Hepatocyte (in vitro differentiated cells): ENCODE data around the gene RASSF7. TPM values are rescaled to one million over a fixed set of nuclear protein-coding genes. Genes with fewer than 3 reads are reported as not detected.
A peak's percentile ranks its signal among the peaks of the same experiment; 100 is the strongest.

ENCODE experiments used
- DNase-seq: peaks from one replicate; pipeline ENCODE4 v3.0.0-alpha.2; 2016; ENCODE audit warnings: low spot score
- H2AFZ ChIP-seq: fragments of 200-600 bp; sonication (generic); 2 replicates; pipeline ENCODE4 v1.6.0; 2016; ENCODE audit warnings: antibody characterized with exemption, mild to moderate bottlenecking
- H3K27ac ChIP-seq: fragments of 200-600 bp; sonication (generic); 2 replicates; pipeline ENCODE4 v1.5.1; 2016; ENCODE audit warnings: mild to moderate bottlenecking
- H3K27me3 ChIP-seq: fragments of 200-600 bp; sonication (generic); 2 replicates; pipeline ENCODE4 v1.6.1; 2016
- H3K36me3 ChIP-seq: fragments of 200-600 bp; sonication (generic); replicated peaks from 2 replicates; pipeline ENCODE4 v1.5.1; 2016; ENCODE audit warnings: low read depth; ENCODE audit not compliant: insufficient read depth
- H3K4me1 ChIP-seq: fragments of 200-600 bp; sonication (generic); 2 replicates; pipeline ENCODE4 v1.5.1; 2016; ENCODE audit warnings: mild to moderate bottlenecking, moderate library complexity; ENCODE audit not compliant: insufficient read depth
- H3K4me2 ChIP-seq: fragments of 200-600 bp; sonication (generic); 2 replicates; pipeline ENCODE4 v1.6.0; 2016
- H3K4me3 ChIP-seq: fragments of 200-600 bp; sonication (generic); 2 replicates; pipeline ENCODE4 v1.5.1; 2016; ENCODE audit warnings: mild to moderate bottlenecking
- H3K79me2 ChIP-seq: fragments of 200-600 bp; sonication (generic); 2 replicates; pipeline ENCODE4 v1.6.0; 2017; ENCODE audit warnings: mild to moderate bottlenecking
- H3K9me2 ChIP-seq: fragments of 200-600 bp; sonication (generic); replicated peaks from 2 replicates; pipeline ENCODE4 v1.6.0; 2017; ENCODE audit warnings: mild to moderate bottlenecking; ENCODE audit not compliant: insufficient read depth
- H3K9me3 ChIP-seq: fragments of 200-600 bp; sonication (generic); 2 replicates; pipeline ENCODE4 v1.5.1; 2016; ENCODE audit warnings: low read depth, mild to moderate bottlenecking
- H4K20me1 ChIP-seq: fragments of 200-600 bp; sonication (generic); 2 replicates; pipeline ENCODE4 v1.6.0; 2016; ENCODE audit warnings: mild to moderate bottlenecking; ENCODE audit not compliant: insufficient read depth, poor library complexity, severe bottlenecking
- CTCF ChIP-seq: fragments of 200-600 bp; sonication (generic); IDR thresholded peaks from 2 replicates; pipeline ENCODE4 v1.5.1; 2016; ENCODE audit warnings: antibody characterized with exemption, mild to moderate bottlenecking; ENCODE audit not compliant: poor library complexity
- EZH2 ChIP-seq: fragments of 200-600 bp; sonication (generic); IDR thresholded peaks from 2 replicates; pipeline ENCODE4 v1.6.1; 2016; ENCODE audit warnings: antibody characterized with exemption, mild to moderate bottlenecking, borderline replicate concordance
- EZH2phosphoT487 ChIP-seq: fragments of 200-600 bp; sonication (generic); IDR thresholded peaks from one replicate; pipeline ENCODE4 v1.6.1; 2018; ENCODE audit warnings: antibody characterized with exemption, mild to moderate bottlenecking, low read depth, moderate library complexity; ENCODE audit not compliant: unreplicated experiment, severe bottlenecking
- WGBS: methylation state at CpG from one replicate; pipeline ENCODE4 v1.1.6; 2016; ENCODE audit warnings: low lambda C conversion rate; ENCODE audit errors: missing lambda C conversion rate; 5-methylcytosine and 5-hydroxymethylcytosine counted together
- polyA plus RNA-seq: library from polyadenylated mRNA; unstranded; fragments of >200 nt; fragmentation: Nextera tagmentation; extraction: Ambion mirVana; gene quantifications from 2 replicates; pipeline ENCODE4 v1.2.1, GENCODE V29; 2016
- total RNA-seq: library from RNA; depleted of rRNA; stranded (reverse); fragments of >200 nt; gene quantifications from 2 replicates; pipeline ENCODE4 v1.2.3, GENCODE V29; 2014

RASSF7 gene
- total and polyA plus RNA-seq, 2 experiments from 2014 or later, result 75.8 to 104 TPM

DNA sequence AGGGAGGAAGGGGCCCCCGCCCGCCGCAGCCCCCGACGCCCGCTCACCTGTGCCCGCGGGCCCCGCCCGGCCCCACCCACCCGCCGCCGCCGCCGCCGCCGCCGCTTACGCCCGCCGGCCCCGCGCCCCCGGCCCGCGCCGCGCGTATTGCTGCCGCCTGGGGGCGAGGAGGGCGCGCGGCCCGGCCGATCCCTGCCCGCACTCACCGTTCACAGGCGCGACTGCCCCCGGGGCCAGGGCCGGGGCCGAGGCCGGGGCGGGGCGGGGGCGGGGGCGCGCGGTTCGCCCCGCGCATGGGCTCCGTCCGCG, 25.6 kb upstream of the RASSF7 start:
- H3K36me3 ChIP-seq, result no peaks in the 10 kb centered on the region
- no CpG with 5 or more reads among the region's 56 CpGs for WGBS
- no peaks in the 10 kb centered on the region for H3K27me3 ChIP-seq
- DNase-seq, result no peak
- H3K27ac ChIP-seq, result no peak overlapping the region
- no peaks in the 10 kb centered on the region for H3K9me3 ChIP-seq
- TF ChIP-seq CTCF, result no peak
- no peak for TF ChIP-seq EZH2
- H3K9me2 ChIP-seq, result no peaks in the 10 kb centered on the region
- H3K79me2 ChIP-seq, result peaks cover 10% of the 10 kb centered on the region
- H3K4me3 ChIP-seq, result peak overlapping the region; percentile 77
- H3K4me2 ChIP-seq, result peak overlapping the region; percentile 99
- H4K20me1 ChIP-seq, result peaks cover 15% of the 10 kb centered on the region
- no peak overlapping the region for H2AFZ ChIP-seq
- peaks cover 25% of the 10 kb centered on the region for H3K4me1 ChIP-seq

- H3K4me1 ChIP-seq, result peaks cover 25% of the 10 kb centered on the region
- WGBS, result 5% methylated on average over 35 of the region's 97 CpGs
- TF ChIP-seq EZH2phosphoT487, result no peak
- TF ChIP-seq CTCF, result no peak
- TF ChIP-seq EZH2, result no peak
- H2AFZ ChIP-seq, result peak within 1 kb of the TSS; percentile 52
- H3K36me3 ChIP-seq, result no peaks in the 10 kb centered on the region
- peak; percentile 99 for DNase-seq
- no peaks in the 10 kb centered on the region for H3K9me2 ChIP-seq
- peaks cover 15% of the 10 kb centered on the region for H4K20me1 ChIP-seq
- peak within 1 kb of the TSS; percentile 99 for H3K4me2 ChIP-seq
- H3K27ac ChIP-seq, result peak within 1 kb of the TSS; percentile 87
- H3K27me3 ChIP-seq, result no peaks in the 10 kb centered on the region
- peak within 1 kb of the TSS; percentile 77 for H3K4me3 ChIP-seq
- no peaks in the 10 kb centered on the region for H3K9me3 ChIP-seq
- H3K79me2 ChIP-seq, result peaks cover 10% of the 10 kb centered on the region
These were observed 25.0 kb upstream of the RASSF7 start, which contains the start of gene HRAS for GRCh38 chr11:535519-536454. HRAS (minus strand) TSS chr11:535576.

GRCh38 chr11:536841-537621, 23.7 kb upstream of the RASSF7 start, which contains the start of gene LRRC56:
LRRC56 (plus strand) TSS chr11:537527; CDS start chr11:540685, 3,158 bp downstream.
- H3K27me3 ChIP-seq, result no peaks in the 10 kb centered on the region
- TF ChIP-seq EZH2phosphoT487 (no peak), EZH2 (no peak), CTCF (no peak)
- peaks cover 25% of the 10 kb centered on the region for H3K4me1 ChIP-seq
- no peaks in the 10 kb centered on the region for H3K36me3 ChIP-seq
- peaks cover 10% of the 10 kb centered on the region for H3K79me2 ChIP-seq
- 3% methylated on average over 80 of the region's 93 CpGs for WGBS
- DNase-seq, result peak; percentile 93
- no peaks in the 10 kb centered on the region for H3K9me3 ChIP-seq
- peak within 1 kb of the TSS; percentile 95 for H3K4me2 ChIP-seq
- peak within 1 kb of the TSS; percentile 87 for H3K27ac ChIP-seq
- H3K9me2 ChIP-seq, result no peaks in the 10 kb centered on the region
- peaks cover 15% of the 10 kb centered on the region for H4K20me1 ChIP-seq
- peak within 1 kb of the TSS; percentile 22 for H2AFZ ChIP-seq
- H3K4me3 ChIP-seq, result peak within 1 kb of the TSS; percentile 72
